Effector memory CD8-positive, alpha-beta T cell (primary cell): ENCODE data around the gene MRPL51.
A peak's percentile ranks its signal among the peaks of the same experiment; 100 is the strongest.

ENCODE experiments used
- ATAC-seq: fragments of 150-1000 bp; cut with Tn5 transposase; replicated peaks from 2 replicates; pipeline ENCODE4 v1.10.0; 2021; ENCODE audit warnings: mild to moderate bottlenecking, moderate library complexity
- DNase-seq, 3 experiments: peaks; one replicate each; pipeline ENCODE4 v3.0.0; 2021
- H3K27ac Mint-ChIP-seq, 2 donors: one replicate each; pipeline ENCODE4 v1.8.0; 2022; ENCODE audit warnings: mild to moderate bottlenecking in 2 of 2, mixed read lengths in 2 of 2, moderate library complexity in 2 of 2
- H3K27me3 Mint-ChIP-seq, 2 donors: one replicate each; pipeline ENCODE4 v1.8.0; 2022; ENCODE audit warnings: mixed read lengths in 2 of 2
- H3K36me3 Mint-ChIP-seq: one replicate; pipeline ENCODE4 v1.8.0; 2022; ENCODE audit warnings: mild to moderate bottlenecking, moderate library complexity, mixed read lengths; ENCODE audit not compliant: insufficient read depth
- H3K4me1 Mint-ChIP-seq, 2 donors: one replicate each; pipeline ENCODE4 v1.8.0; 2022; ENCODE audit warnings: low read depth in 2 of 2, mixed read lengths in 2 of 2
- H3K4me3 Mint-ChIP-seq, 2 donors: one replicate each; pipeline ENCODE4 v1.8.0; 2022; ENCODE audit warnings: mild to moderate bottlenecking in 2 of 2, mixed read lengths in 2 of 2, moderate library complexity in 2 of 2
- H3K9me3 Mint-ChIP-seq, 2 donors: one replicate each; pipeline ENCODE4 v1.8.0; 2022; ENCODE audit warnings: mixed read lengths in 2 of 2

MRPL51 gene

GRCh38 chr12:6535697-6535946, 42.6 kb upstream of the MRPL51 start:
- ATAC-seq (no peak), DNase-seq (no peak)
- Mint-ChIP-seq H3K4me3 (peak overlapping the region; percentile 98 to 99), H3K36me3 (peaks cover 84% of the 10 kb centered on the region), H3K27ac (peak overlapping the region; percentile 100), H3K9me3 (no peaks in the 10 kb centered on the region), H3K4me1 (peaks cover 57 to 58% of the 10 kb centered on the region in 2 donors), H3K27me3 (no peaks in the 10 kb centered on the region)

- Mint-ChIP-seq H3K36me3 (peaks cover 84% of the 10 kb centered on the region), H3K9me3 (no peaks in the 10 kb centered on the region), H3K4me3 (peak overlapping the region; percentile 98 to 99), H3K27ac (peak overlapping the region; percentile 100), H3K27me3 (no peaks in the 10 kb centered on the region), H3K4me1 (peaks cover 52 to 53% of the 10 kb centered on the region in 2 donors)
- DNase-seq (peak; percentile 53 to 61 (median 56)), ATAC-seq (peak; percentile 15)
Measured at GRCh38 chr12:6534945-6535696, 42.1 kb upstream of the MRPL51 start.

GRCh38 chr12:6534695-6534944, 41.6 kb upstream of the MRPL51 start:
- Mint-ChIP-seq H3K36me3 (peaks cover 85% of the 10 kb centered on the region), H3K27me3 (no peaks in the 10 kb centered on the region)
- ATAC-seq = peak; percentile 59

GRCh38 chr12:6533923-6534694, 41.0 kb upstream of the MRPL51 start, which contains the start of gene GAPDH:
Gene GAPDH, plus strand, starts transcription at chr12:6534517. Its CDS starts 316 bp downstream, at chr12:6534833.
- H3K27me3 Mint-ChIP-seq = no peaks in the 10 kb centered on the region
- peak within 1 kb of the TSS; percentile 98 to 99 for H3K4me3 Mint-ChIP-seq
- no peaks in the 10 kb centered on the region for H3K9me3 Mint-ChIP-seq
- peak within 1 kb of the TSS; percentile 100 for H3K27ac Mint-ChIP-seq
- DNase-seq (peak; percentile 81 to 84 (median 83)), ATAC-seq (peak; percentile 51)
- H3K4me1 Mint-ChIP-seq = peaks cover 48 to 50% of the 10 kb centered on the region in 2 donors
- peaks cover 85% of the 10 kb centered on the region for H3K36me3 Mint-ChIP-seq

More at GRCh38 chr12:6534695-6534944, 41.6 kb upstream of the MRPL51 start:
- no peak for DNase-seq
- H3K9me3 Mint-ChIP-seq = no peaks in the 10 kb centered on the region
- H3K4me3 Mint-ChIP-seq = peak overlapping the region; percentile 98 to 99
- peak overlapping the region; percentile 100 for H3K27ac Mint-ChIP-seq
- H3K4me1 Mint-ChIP-seq = peaks cover 48 to 50% of the 10 kb centered on the region in 2 donors

- Mint-ChIP-seq H3K36me3 (peaks cover 85% of the 10 kb centered on the region), H3K27me3 (no peaks in the 10 kb centered on the region), H3K4me1 (peaks cover 47 to 48% of the 10 kb centered on the region in 2 donors), H3K9me3 (no peaks in the 10 kb centered on the region), H3K4me3 (peak overlapping the region; percentile 98 to 99), H3K27ac (peak overlapping the region; percentile 100)
- ATAC-seq (no peak), DNase-seq (no peak)
Measured at GRCh38 chr12:6533653-6533922, 40.5 kb upstream of the MRPL51 start.

- ATAC-seq (no peak), DNase-seq (peak in 1 of 3 experiments; percentile 29)
- Mint-ChIP-seq H3K27me3 (no peaks in the 10 kb centered on the region), H3K4me1 (peaks cover 42 to 48% of the 10 kb centered on the region in 2 donors), H3K9me3 (no peaks in the 10 kb centered on the region), H3K27ac (peak overlapping the region; percentile 100), H3K4me3 (peak overlapping the region; percentile 98 to 99), H3K36me3 (peaks cover 82% of the 10 kb centered on the region)
Measured at GRCh38 chr12:6532927-6533652, 40.0 kb upstream of the MRPL51 start.

GRCh38 chr12:6532051-6532926, 39.2 kb upstream of the MRPL51 start:
- peak overlapping the region; percentile 100 for H3K27ac Mint-ChIP-seq
- H3K27me3 Mint-ChIP-seq = no peaks in the 10 kb centered on the region
- no peaks in the 10 kb centered on the region for H3K9me3 Mint-ChIP-seq
- H3K4me3 Mint-ChIP-seq = peak overlapping the region; percentile 98 to 99
- ATAC-seq (peak; percentile 67), DNase-seq (peak; percentile 73 to 80 (median 75))
- H3K4me1 Mint-ChIP-seq = peaks cover 35 to 40% of the 10 kb centered on the region in 2 donors
- H3K36me3 Mint-ChIP-seq = peaks cover 80% of the 10 kb centered on the region

- no peaks in the 10 kb centered on the region for H3K9me3 Mint-ChIP-seq
- no peaks in the 10 kb centered on the region for H3K27me3 Mint-ChIP-seq
- no peak overlapping the region for H3K4me3 Mint-ChIP-seq
- peaks cover 28 to 29% of the 10 kb centered on the region in 2 donors for H3K4me1 Mint-ChIP-seq
- H3K27ac Mint-ChIP-seq = peak overlapping the region; percentile 100
- peaks cover 79% of the 10 kb centered on the region for H3K36me3 Mint-ChIP-seq
- ATAC-seq (no peak), DNase-seq (no peak)
Measured at GRCh38 chr12:6530576-6531260, 37.7 kb upstream of the MRPL51 start.

GRCh38 chr12:6529291-6529737, 36.3 kb upstream of the MRPL51 start:
- H3K4me3 Mint-ChIP-seq = no peak overlapping the region
- H3K27me3 Mint-ChIP-seq = no peaks in the 10 kb centered on the region
- peaks cover 78% of the 10 kb centered on the region for H3K36me3 Mint-ChIP-seq
- H3K27ac Mint-ChIP-seq = no peak overlapping the region
- no peaks in the 10 kb centered on the region for H3K9me3 Mint-ChIP-seq
- DNase-seq (no peak), ATAC-seq (no peak)
- H3K4me1 Mint-ChIP-seq = peaks cover 22% of the 10 kb centered on the region in 2 donors

- peaks cover 17 to 18% of the 10 kb centered on the region in 2 donors for H3K4me1 Mint-ChIP-seq
- ATAC-seq = no peak
- DNase-seq = no peak
- no peak overlapping the region for H3K27ac Mint-ChIP-seq
- H3K36me3 Mint-ChIP-seq = peaks cover 79% of the 10 kb centered on the region
- no peaks in the 10 kb centered on the region for H3K27me3 Mint-ChIP-seq
- no peaks in the 10 kb centered on the region for H3K9me3 Mint-ChIP-seq
- no peak overlapping the region for H3K4me3 Mint-ChIP-seq
Measured at GRCh38 chr12:6528539-6529235, 35.6 kb upstream of the MRPL51 start.

- no peaks in the 10 kb centered on the region for H3K27me3 Mint-ChIP-seq
- no peaks in the 10 kb centered on the region for H3K9me3 Mint-ChIP-seq
- H3K27ac Mint-ChIP-seq = no peak overlapping the region
- ATAC-seq = no peak
- peaks cover 81% of the 10 kb centered on the region for H3K36me3 Mint-ChIP-seq
- DNase-seq = no peak
- peaks cover 9% of the 10 kb centered on the region in 2 donors for H3K4me1 Mint-ChIP-seq
- H3K4me3 Mint-ChIP-seq = no peak overlapping the region
Measured at GRCh38 chr12:6527711-6528110, 34.6 kb upstream of the MRPL51 start.
